Activated CD8-positive, alpha-beta T cell treated with anti-CD3 and anti-CD28 coated beads, Interleukin-2, amount 10 ng/mL, durations not matched to agents 7 days and 5 days (primary cell): ENCODE measurements around the gene RGS6. TPM values are rescaled to one million over a fixed set of nuclear protein-coding genes. Genes with fewer than 3 reads are reported as not detected.

Experiments
- ATAC-seq: fragments of 150-1000 bp; cut with Tn5 transposase; one replicate; pipeline ENCODE4 v1.10.0; 2021; ENCODE audit warnings: moderate library complexity
- CTCF ChIA-PET: fragments of 350-600 bp; sonication (Branson Sonifier 250); formaldehyde crosslinking; loops from one replicate; lab custom pipeline; 2021; ENCODE audit warnings: antibody characterized with exemption; lab: Charles Lee
- POLR2A ChIA-PET: fragments of 350-600 bp; sonication (Branson Sonifier 250); formaldehyde crosslinking; loops from one replicate; lab custom pipeline; 2021; ENCODE audit warnings: antibody characterized with exemption; lab: Charles Lee
- DNase-seq: peaks from one replicate; pipeline ENCODE4 v3.0.0-alpha.2; 2020
- H3K27ac Mint-ChIP-seq: one replicate; pipeline ENCODE4 v1.8.0; 2021; ENCODE audit warnings: mild to moderate bottlenecking, mixed read lengths
- H3K27me3 Mint-ChIP-seq: one replicate; pipeline ENCODE4 v1.8.0; 2021; ENCODE audit warnings: low read depth, mixed read lengths
- H3K36me3 Mint-ChIP-seq: one replicate; pipeline ENCODE4 v1.8.0; 2021; ENCODE audit warnings: low read depth, mixed read lengths
- H3K4me1 Mint-ChIP-seq: one replicate; pipeline ENCODE4 v1.8.0; 2021; ENCODE audit warnings: low read depth, mixed read lengths
- H3K4me3 Mint-ChIP-seq: one replicate; pipeline ENCODE4 v1.8.0; 2021; ENCODE audit warnings: mild to moderate bottlenecking, mixed read lengths
- H3K9me3 Mint-ChIP-seq: one replicate; pipeline ENCODE4 v1.8.0; 2022; ENCODE audit warnings: mixed read lengths; ENCODE audit not compliant: insufficient read depth
- total RNA-seq, 2 experiments: library from RNA; stranded (reverse); gene quantifications; one replicate each; pipeline ENCODE4 v1.2.3, GENCODE V29; 2021

The RGS6 gene
- total RNA-seq, 2 experiments from 2014 or later, result 0.16 to 0.47 TPM

- no peaks in the 10 kb centered on the region for H3K36me3 Mint-ChIP-seq
- DNase-seq (no peak), ATAC-seq (no peak)
- no peak overlapping the region for H3K27ac Mint-ChIP-seq
- no peaks in the 10 kb centered on the region for H3K4me1 Mint-ChIP-seq
- no peaks in the 10 kb centered on the region for H3K9me3 Mint-ChIP-seq
- no peak overlapping the region for H3K4me3 Mint-ChIP-seq
- H3K27me3 Mint-ChIP-seq, result no peaks in the 10 kb centered on the region
- ChIA-PET CTCF (no interaction called here), POLR2A (no interaction called here)
Observed at GRCh38 chr14:71988939-71989338, 56.7 kb downstream of the RGS6 start.

- Mint-ChIP-seq H3K27ac (no peak overlapping the region), H3K4me3 (no peak overlapping the region), H3K4me1 (no peaks in the 10 kb centered on the region), H3K27me3 (no peaks in the 10 kb centered on the region), H3K36me3 (no peaks in the 10 kb centered on the region), H3K9me3 (no peaks in the 10 kb centered on the region)
- POLR2A ChIA-PET, result no interaction called here
- CTCF ChIA-PET, result no interaction called here
- no peak for DNase-seq
- no peak for ATAC-seq
Observed at GRCh38 chr14:71994416-71994815, 62.2 kb downstream of the RGS6 start.

DNA sequence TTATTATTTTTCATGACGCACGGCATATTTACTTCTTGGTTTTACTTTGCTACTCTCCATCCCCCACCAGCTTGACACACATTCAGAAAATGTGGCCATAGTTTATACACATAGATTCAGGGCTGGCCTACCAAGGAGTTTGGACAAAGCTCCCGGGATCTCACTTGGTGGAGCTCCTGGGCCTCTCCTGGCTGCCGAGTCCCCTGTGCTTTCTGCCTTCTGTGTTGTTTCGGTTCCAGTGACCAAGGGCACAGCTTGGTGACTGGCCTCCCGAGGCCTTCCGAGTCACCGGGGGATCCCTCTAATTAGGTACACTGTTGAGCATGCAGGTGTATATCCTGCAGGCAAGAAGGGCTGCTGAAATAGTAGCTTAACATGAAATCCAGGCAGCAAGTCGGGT is 63.5 kb downstream of the RGS6 start:
- POLR2A ChIA-PET, result no interaction called here
- no peaks in the 10 kb centered on the region for H3K4me1 Mint-ChIP-seq
- CTCF ChIA-PET, result no interaction called here
- no peak overlapping the region for H3K27ac Mint-ChIP-seq
- H3K9me3 Mint-ChIP-seq, result no peaks in the 10 kb centered on the region
- DNase-seq, result no peak
- no peak for ATAC-seq
- H3K27me3 Mint-ChIP-seq, result no peaks in the 10 kb centered on the region
- no peak overlapping the region for H3K4me3 Mint-ChIP-seq
- no peaks in the 10 kb centered on the region for H3K36me3 Mint-ChIP-seq

- DNase-seq (no peak), ATAC-seq (no peak)
- no peaks in the 10 kb centered on the region for H3K4me1 Mint-ChIP-seq
- H3K36me3 Mint-ChIP-seq, result no peaks in the 10 kb centered on the region
- H3K4me3 Mint-ChIP-seq, result no peak overlapping the region
- H3K27me3 Mint-ChIP-seq, result no peaks in the 10 kb centered on the region
- no peak overlapping the region for H3K27ac Mint-ChIP-seq
- POLR2A ChIA-PET, result no interaction called here
- CTCF ChIA-PET, result no interaction called here
- no peaks in the 10 kb centered on the region for H3K9me3 Mint-ChIP-seq
Observed at GRCh38 chr14:71996610-71997009, 64.4 kb downstream of the RGS6 start.

- Mint-ChIP-seq H3K27me3 (no peaks in the 10 kb centered on the region), H3K4me1 (no peaks in the 10 kb centered on the region), H3K27ac (no peak overlapping the region), H3K9me3 (no peaks in the 10 kb centered on the region), H3K36me3 (no peaks in the 10 kb centered on the region), H3K4me3 (no peak overlapping the region)
- ATAC-seq, result no peak
- ChIA-PET POLR2A (no interaction called here), CTCF (no interaction called here)
- no peak for DNase-seq
Observed at GRCh38 chr14:72000907-72001306, 68.7 kb downstream of the RGS6 start.

- Mint-ChIP-seq H3K4me3 (no peak overlapping the region), H3K9me3 (no peaks in the 10 kb centered on the region), H3K27ac (no peak overlapping the region), H3K36me3 (no peaks in the 10 kb centered on the region), H3K27me3 (peaks cover 4% of the 10 kb centered on the region), H3K4me1 (no peaks in the 10 kb centered on the region)
- no peak for DNase-seq
- ChIA-PET POLR2A (no interaction called here), CTCF (no interaction called here)
- no peak for ATAC-seq
Observed at GRCh38 chr14:72002731-72003130, 70.5 kb downstream of the RGS6 start.

- CTCF ChIA-PET, result no interaction called here
- Mint-ChIP-seq H3K4me3 (no peak overlapping the region), H3K27ac (no peak overlapping the region), H3K27me3 (peaks cover 8% of the 10 kb centered on the region), H3K9me3 (no peaks in the 10 kb centered on the region), H3K4me1 (no peaks in the 10 kb centered on the region), H3K36me3 (no peaks in the 10 kb centered on the region)
- POLR2A ChIA-PET, result no interaction called here
- ATAC-seq, result no peak
- DNase-seq, result no peak
Observed at GRCh38 chr14:72008666-72009065, 76.4 kb downstream of the RGS6 start.

GRCh38 chr14:72010474-72010873 is 78.2 kb downstream of the RGS6 start:
- POLR2A ChIA-PET, result no interaction called here

GRCh38 chr14:72013721-72014345 is 81.6 kb downstream of the RGS6 start:
- no peak overlapping the region for H3K27ac Mint-ChIP-seq
- ChIA-PET CTCF (no interaction called here), POLR2A (no interaction called here)
- DNase-seq (no peak), ATAC-seq (no peak)
- H3K36me3 Mint-ChIP-seq, result no peaks in the 10 kb centered on the region
- H3K4me1 Mint-ChIP-seq, result no peaks in the 10 kb centered on the region
- H3K9me3 Mint-ChIP-seq, result no peaks in the 10 kb centered on the region
- no peak overlapping the region for H3K4me3 Mint-ChIP-seq
- H3K27me3 Mint-ChIP-seq, result peaks cover 11% of the 10 kb centered on the region

More at GRCh38 chr14:72010474-72010873, 78.2 kb downstream of the RGS6 start:
- CTCF ChIA-PET, result interaction anchor here (0.6 kb wide), 1 partner anchor 70 kb away, joined by 3 read pairs; no protein-coding TSS in a partner anchor
- no peak for DNase-seq
- Mint-ChIP-seq H3K4me3 (no peak overlapping the region), H3K27ac (no peak overlapping the region), H3K27me3 (peaks cover 12% of the 10 kb centered on the region), H3K36me3 (no peaks in the 10 kb centered on the region), H3K4me1 (no peaks in the 10 kb centered on the region), H3K9me3 (no peaks in the 10 kb centered on the region)
- ATAC-seq, result no peak

DNA sequence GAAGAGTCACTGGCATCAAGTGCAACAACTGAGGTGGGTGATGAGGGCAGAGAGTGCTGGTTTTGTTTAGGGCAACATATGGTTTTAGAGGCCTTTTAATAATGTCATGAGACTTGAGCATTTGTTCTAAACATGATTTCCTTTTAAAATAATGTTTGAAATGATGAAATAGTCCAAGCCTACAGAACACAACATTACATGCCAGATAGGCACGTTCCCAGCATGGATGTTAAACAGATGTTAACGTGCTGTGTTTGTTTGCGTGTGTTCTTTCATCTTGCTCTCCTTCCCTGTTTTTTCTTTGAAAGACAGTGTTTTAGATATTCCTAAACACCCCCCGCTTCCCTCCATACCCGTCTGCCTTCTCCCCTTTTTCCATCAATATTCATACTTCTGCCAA is 82.3 kb downstream of the RGS6 start:
- Mint-ChIP-seq H3K4me1 (no peaks in the 10 kb centered on the region), H3K4me3 (no peak overlapping the region), H3K27me3 (peaks cover 11% of the 10 kb centered on the region), H3K27ac (no peak overlapping the region), H3K36me3 (no peaks in the 10 kb centered on the region), H3K9me3 (no peaks in the 10 kb centered on the region)
- CTCF ChIA-PET, result no interaction called here
- POLR2A ChIA-PET, result no interaction called here
- ATAC-seq (no peak), DNase-seq (no peak)

DNA sequence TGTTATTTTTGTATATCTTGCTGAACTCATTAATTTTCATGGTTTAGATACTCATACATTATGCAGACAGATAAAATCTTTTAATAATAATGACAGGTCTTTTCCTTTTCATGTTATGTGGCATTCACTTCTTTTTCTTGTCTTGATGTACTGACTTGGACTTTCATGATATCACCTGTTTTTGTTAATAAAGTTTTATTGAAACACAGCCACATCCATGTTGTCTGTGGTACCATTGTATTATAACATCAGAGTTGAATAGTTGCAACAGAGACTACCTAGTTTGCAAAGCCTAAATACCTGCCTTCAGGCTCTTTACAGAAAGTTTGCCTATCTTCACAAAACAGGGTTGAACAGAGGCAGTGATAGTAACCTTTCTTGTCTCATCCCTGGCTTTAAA is 85.1 kb downstream of the RGS6 start:
- no peaks in the 10 kb centered on the region for H3K4me1 Mint-ChIP-seq
- peaks cover 19% of the 10 kb centered on the region for H3K27me3 Mint-ChIP-seq
- no peaks in the 10 kb centered on the region for H3K9me3 Mint-ChIP-seq
- CTCF ChIA-PET, result interaction anchor here (0.6 to 1.2 kb wide), 2 partner anchors 11 to 712 kb away, joined by 3 to 4 read pairs; no protein-coding TSS in a partner anchor
- DNase-seq (no peak), ATAC-seq (no peak)
- no peaks in the 10 kb centered on the region for H3K36me3 Mint-ChIP-seq
- no peak overlapping the region for H3K27ac Mint-ChIP-seq
- no peak overlapping the region for H3K4me3 Mint-ChIP-seq
- POLR2A ChIA-PET, result interaction anchor here (0.6 kb wide), 1 partner anchor 9 kb away, joined by 3 read pairs; no protein-coding TSS in a partner anchor

DNA sequence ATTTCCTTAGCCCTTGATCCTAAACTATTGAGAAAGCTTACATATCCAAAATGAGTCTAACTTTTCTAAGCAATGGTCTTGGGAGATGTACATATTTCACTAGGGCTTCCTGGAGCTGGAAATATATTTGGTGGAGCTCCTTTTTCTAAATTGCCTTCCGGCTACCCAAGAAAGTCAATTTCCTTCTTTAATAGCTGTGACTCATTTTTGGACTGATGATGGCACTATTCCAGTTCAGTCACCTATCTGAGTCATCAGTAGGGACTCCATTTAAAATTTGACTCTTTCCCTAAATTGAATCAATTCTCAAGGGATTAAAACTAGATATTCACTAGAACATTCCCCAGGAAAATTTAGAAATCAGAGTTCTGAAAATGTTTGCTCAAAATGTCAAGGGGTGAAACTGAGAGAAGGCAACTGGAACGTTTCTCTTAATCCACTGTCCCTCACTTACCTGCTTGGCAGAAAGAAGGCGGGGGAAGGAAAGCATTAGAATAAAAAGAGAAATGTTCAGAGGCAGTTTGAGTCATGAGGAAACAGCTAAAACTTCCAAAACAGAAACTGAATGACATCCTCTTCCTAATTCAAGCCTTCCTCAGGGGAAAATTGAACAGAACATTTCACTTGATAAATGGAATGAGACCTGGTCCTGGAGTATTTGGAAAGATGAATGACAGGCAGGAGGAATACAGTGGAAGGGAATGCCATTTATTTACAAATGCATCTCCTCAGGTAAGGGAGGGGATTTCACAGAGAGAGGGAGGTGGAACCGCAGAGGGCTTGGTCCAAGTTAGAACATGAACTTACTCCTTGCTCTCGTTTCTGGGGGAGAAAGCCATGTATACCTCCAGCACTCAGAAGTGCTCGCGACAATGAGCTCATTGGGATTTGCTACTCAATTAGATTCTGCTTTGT is 91.2 kb downstream of the RGS6 start:
- Mint-ChIP-seq H3K27ac (no peak overlapping the region), H3K4me1 (peaks cover 8% of the 10 kb centered on the region), H3K36me3 (no peaks in the 10 kb centered on the region), H3K27me3 (peaks cover 22% of the 10 kb centered on the region), H3K4me3 (no peak overlapping the region), H3K9me3 (no peaks in the 10 kb centered on the region)
- DNase-seq, result no peak
- ATAC-seq, result no peak
- ChIA-PET CTCF (interaction anchor here (0.9 to 2.8 kb wide), 6 partner anchors 16 to 881 kb away, joined by 3 to 26 read pairs (median 3); no protein-coding TSS in a partner anchor), POLR2A (no interaction called here)
